Measurements from ENCODE around the gene TIGD7.
A peak's percentile ranks its signal among the peaks of the same experiment; 100 is the strongest.
"Not testable (repeated sequence)": the region's sequence is repeated elsewhere in the genome, so short reads cannot be mapped to it uniquely, and the experiment has no call there.

The TIGD7 gene

DNA sequence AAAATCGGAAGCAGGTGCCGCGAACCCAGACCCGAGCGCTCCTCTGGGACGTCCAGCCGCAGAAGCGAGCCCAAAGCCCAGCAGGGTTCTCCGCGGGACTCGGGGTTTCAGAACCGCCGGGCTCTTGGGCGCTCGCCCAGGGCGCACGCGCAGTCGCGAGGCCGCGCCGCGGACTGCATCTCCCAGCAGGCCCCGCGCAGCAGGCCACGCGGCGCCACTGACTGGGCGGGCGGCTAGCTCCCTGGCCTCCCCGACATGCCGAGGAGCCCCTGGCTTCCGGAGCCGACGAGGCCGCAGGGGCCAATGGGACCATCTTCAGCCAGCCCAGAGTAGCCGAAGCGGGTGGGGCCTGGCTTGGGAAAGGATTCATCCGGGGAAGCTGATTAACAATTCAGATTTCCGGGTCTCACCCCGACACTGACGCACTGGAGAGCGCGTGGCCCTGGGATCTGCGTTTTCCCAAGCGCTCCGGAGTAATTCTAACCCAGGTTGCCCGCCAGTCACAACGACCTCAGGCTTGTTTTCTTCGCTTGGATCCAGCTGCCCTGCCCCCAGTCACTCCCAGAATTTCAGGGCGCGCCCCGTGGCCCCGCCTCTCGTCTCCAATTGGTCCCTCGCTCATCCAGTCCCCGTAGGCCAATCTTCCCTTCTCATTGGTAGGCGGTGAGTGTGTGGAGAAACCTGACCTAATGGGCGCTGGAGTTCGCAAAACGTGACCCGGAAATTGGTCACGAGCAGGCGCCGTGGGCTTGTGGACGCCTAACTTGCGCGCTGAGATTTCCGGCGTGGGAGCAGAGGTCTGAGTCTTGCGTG is 22.3 kb downstream of the TIGD7 start, which contains the start of gene ZNF263:
TSS of gene ZNF263 (plus strand) at position 762 of the 813 bp plus-strand sequence. CDS start 328 bp downstream, outside the sequence.
- DNase-seq (ENCODE audit: low read depth in 2 of 3, low spot score in 1 of 3) = peak; percentile 88 to 90 (median 88)

DNA sequence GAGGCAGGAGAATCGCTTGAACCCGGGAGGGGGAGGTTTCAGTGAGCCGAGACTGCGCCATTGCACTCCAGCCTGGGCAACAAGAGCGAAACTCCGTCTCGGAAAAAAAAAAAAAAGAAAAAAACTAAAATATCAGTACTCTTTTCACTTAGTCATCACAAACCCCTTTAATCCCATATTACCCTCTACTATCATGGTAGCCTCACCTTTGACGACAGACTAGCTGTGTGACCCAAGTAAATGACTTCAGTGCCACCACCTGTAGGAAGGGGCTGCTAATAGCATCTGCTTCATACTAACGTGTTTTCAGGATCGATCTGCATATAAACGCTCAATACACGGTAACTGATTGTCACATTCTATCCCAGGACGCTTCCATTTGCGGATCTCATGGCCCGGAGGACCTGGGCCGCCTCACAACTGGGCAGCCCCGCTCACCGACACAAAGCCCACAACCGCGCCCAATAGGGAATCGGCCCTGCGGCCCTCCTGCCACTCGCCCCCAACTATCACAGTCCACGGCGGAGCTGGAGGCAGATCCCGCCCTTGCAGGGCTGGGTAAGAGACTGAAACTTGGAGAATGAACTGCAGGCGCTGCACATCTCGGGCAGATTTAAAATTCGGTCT is 23.0 kb downstream of the TIGD7 start:
- no peak for DNase-seq (ENCODE audit: low read depth in 2 of 3, low spot score in 1 of 3)

GRCh38 chr16:3281222-3281820 is 23.9 kb downstream of the TIGD7 start:
- DNase-seq (ENCODE audit: low read depth in 2 of 3, low spot score in 1 of 3) = no peak

GRCh38 chr16:3276679-3277078 is 28.6 kb downstream of the TIGD7 start:
- no peak for DNase-seq (ENCODE audit: low read depth in 2 of 3, low spot score in 1 of 3)

DNA sequence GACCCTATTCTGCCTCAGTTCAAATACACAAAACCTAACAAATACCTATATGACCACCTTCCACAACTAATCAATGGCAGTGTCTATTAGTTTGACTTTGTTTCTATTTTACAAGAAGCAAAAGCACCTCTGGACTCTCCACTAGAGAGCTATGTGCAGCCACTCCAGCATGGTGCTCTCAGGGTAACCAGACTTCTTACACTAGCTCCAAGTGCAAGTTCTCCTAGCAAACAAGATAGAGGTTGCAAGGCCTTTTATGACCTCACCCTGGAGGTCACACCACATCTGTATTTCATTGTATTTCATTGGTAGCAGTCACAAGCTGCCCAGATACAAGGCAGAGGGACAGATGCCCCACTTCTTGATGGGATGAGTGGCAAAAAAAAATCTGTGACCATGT is 30.3 kb downstream of the TIGD7 start:
- DNase-seq (ENCODE audit: low read depth in 2 of 3, low spot score in 1 of 3) = no peak

- no peak for DNase-seq (ENCODE audit: low read depth in 2 of 3, low spot score in 1 of 3)
These were observed 30.7 kb downstream of the TIGD7 start for GRCh38 chr16:3274490-3274889.

- not testable (repeated sequence) for DNase-seq (ENCODE audit: low read depth in 2 of 3, low spot score in 1 of 3)
These were observed 33.9 kb downstream of the TIGD7 start for GRCh38 chr16:3271281-3271680.

DNA sequence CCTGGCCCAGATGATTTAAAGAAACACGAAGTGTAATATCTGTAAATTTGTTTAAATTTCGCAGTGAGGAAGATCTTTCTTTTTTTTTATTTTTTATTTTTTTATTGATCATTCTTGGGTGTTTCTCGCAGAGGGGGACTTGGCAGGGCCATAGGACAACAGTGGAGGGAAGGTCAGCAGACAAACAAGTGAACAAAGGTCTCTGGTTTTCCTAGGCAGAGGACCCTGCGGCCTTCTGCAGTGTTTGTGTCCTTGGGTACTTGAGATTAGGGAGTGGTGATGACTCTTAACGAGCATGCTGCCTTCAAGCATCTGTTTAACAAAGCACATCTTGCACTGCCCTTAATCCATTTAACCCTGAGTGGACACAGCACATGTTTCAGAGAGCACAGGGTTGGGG is 34.5 kb downstream of the TIGD7 start:
- DNase-seq (ENCODE audit: low read depth in 2 of 3, low spot score in 1 of 3) = not testable (repeated sequence)

GRCh38 chr16:3268294-3268693 is 36.9 kb downstream of the TIGD7 start:
- no peak for DNase-seq (ENCODE audit: low read depth in 2 of 3, low spot score in 1 of 3)

DNA sequence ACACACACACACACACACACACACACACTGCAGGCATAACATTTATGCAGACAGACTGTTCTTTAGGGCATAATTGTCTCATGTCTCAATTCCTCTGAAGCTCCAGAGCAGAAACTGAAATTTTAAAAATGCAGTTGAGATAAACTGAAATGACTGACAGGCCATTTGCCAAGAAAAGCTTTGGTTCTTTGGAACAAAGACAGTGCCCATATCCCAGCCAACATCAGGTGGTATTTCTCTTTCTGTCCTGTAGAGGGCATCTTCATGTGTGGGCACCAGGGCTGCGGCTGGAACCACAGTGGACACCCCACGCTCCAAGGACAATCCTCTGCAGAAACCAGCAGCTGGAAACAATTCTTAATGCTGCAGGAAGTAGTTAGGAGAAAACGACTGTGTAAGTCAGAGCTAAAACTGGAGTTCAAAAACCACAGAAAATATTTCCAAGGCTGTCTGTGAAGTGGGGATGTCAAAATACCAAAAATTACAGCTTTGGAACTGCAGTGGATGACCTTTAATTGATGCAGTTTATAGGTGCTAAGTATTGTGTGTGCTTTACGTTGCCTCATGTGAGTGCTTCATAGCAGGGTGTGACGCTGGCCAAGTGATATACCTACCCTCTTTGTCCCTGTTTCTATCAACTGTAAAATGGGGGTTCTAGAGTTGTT is 38.2 kb downstream of the TIGD7 start:
- no peak for DNase-seq (ENCODE audit: low read depth in 2 of 3, low spot score in 1 of 3)

- peak; percentile 88 to 98 (median 98) for DNase-seq (ENCODE audit: low read depth in 2 of 3, low spot score in 1 of 3)
These were observed 40.8 kb downstream of the TIGD7 start for GRCh38 chr16:3264137-3265036.

- no peak for DNase-seq (ENCODE audit: low read depth in 2 of 3, low spot score in 1 of 3)
These were observed 42.7 kb downstream of the TIGD7 start for GRCh38 chr16:3262517-3262916.

- DNase-seq (ENCODE audit: low read depth in 2 of 3, low spot score in 1 of 3) = no peak
These were observed 45.4 kb downstream of the TIGD7 start for GRCh38 chr16:3259836-3260235.

- DNase-seq (ENCODE audit: low read depth in 2 of 3, low spot score in 1 of 3) = no peak
These were observed 48.3 kb downstream of the TIGD7 start for GRCh38 chr16:3256866-3257465.

GRCh38 chr16:3256146-3256865 is 48.9 kb downstream of the TIGD7 start, which contains the start of gene MEFV:
MEFV (minus strand) TSS chr16:3256633; CDS start chr16:3256587, 46 bp downstream.
- DNase-seq (ENCODE audit: low read depth in 2 of 3, low spot score in 1 of 3) = no peak

DNA sequence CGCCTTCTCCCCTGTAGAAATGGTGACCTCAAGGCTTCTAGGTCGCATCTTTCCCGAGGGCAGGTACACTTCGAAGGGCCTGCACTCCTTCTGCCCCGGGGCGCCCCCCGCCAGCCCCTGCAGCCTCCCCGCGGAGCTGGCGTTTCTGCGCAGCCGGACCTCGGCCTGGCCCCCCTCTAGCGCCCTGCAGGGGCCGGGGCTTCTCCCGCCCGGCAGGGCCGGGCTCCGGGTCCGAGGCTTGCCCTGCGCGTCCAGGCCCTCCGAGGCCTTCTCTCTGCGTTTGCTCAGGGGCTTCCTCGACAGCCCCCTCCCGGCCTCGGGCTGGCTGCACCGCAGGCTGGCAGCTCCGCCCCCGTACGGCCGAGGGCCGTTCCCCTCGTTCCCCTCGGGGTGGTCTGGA is 50.9 kb downstream of the TIGD7 start:
- no peak for DNase-seq (ENCODE audit: low read depth in 2 of 3, low spot score in 1 of 3)

DNA sequence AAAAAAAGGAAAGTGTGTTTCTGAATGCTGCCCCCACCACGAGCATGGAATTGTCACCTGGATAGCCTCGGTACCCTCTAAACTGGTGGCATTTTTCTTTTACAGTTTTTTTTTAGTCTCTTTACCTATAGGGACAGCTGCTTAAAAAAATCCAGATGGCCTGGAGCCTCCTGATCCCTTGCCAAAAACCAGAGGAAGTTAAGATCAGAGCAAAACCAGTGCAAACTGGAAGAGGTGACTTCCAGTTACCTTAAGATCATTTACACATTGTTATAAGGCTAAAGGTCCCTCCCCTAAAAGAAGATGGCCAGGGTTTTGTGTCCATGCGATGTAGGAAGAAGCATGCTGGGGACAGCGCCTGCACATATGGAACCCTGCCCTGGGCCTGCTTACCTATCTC is 52.3 kb downstream of the TIGD7 start:
- DNase-seq (ENCODE audit: low read depth in 2 of 3, low spot score in 1 of 3) = no peak

DNA sequence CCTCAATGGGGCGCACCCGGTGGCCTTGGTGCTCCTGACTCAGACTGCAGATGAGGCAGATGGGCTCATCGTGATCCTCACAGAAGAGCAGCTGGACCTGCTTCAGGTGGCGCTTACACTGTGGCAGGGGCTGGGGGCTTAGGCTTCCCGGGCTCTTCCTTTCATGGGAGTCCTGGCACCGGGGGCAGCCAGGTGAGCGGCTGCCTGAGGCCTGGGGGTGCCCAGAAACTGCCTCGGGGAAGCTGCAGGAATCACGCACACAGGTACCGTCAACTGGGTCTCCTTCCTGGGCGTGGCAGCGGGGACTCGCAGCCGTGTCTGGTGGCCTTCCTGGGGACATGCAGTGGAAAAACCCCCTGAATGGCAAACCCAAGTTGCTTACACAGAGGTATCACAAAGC is 55.8 kb downstream of the TIGD7 start:
- no peak for DNase-seq (ENCODE audit: low read depth in 2 of 3, low spot score in 1 of 3)

DNA sequence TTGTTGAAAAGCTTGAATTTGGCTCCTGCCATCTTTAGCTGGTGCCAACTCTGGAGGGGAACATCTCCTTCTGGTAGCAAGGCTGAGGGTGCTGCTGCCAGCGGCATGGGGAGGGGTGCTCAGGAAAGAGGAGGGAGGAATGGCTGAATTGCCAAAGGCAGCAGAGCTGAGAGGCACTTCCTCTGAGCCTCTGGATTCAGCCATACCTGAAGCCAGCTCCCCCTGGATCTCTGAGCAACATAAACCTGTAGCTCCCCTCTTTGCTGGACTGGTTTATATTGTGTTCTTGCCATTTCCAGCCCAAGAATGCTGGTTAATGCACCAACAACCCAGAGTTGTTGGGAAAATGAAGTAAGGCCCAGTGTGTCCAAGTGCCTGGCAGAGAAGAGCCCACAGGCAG is 56.2 kb downstream of the TIGD7 start:
- no peak for DNase-seq (ENCODE audit: low read depth in 2 of 3, low spot score in 1 of 3)

Data from stimulated activated CD4-positive, alpha-beta T cell treated with anti-CD3 and anti-CD28 coated beads, Interleukin-12 subunit alpha, Interleukin-12 subunit beta, amount 100 ng/mL, for 48 hours (primary cell).